Measurements from ENCODE around the gene C1orf116. TPM values are rescaled to one million over a fixed set of nuclear protein-coding genes. Genes with fewer than 3 reads are reported as not detected.

Gene C1orf116
- polyA plus RNA-seq, 1 donor from 2014 or later, result not detected

GRCh38 chr1:207035877-207036551 lies 3.5 kb upstream of the C1orf116 start:
- TF ChIP-seq TAF1 (IDR thresholded peaks at IDR 0.05; ENCODE audit: low read depth) (no peak), EP300 (conservative IDR thresholded peaks at IDR 0.05; ENCODE audit: poor library complexity, severe bottlenecking) (no peak), MXI1 (conservative IDR thresholded peaks at IDR 0.05; ENCODE audit: poor library complexity, severe bottlenecking) (no peak), RAD21 (conservative IDR thresholded peaks at IDR 0.05) (no peak), POLR2AphosphoS5 (IDR thresholded peaks at IDR 0.05) (no peak), EZH2 (IDR thresholded peaks at IDR 0.05; ENCODE audit: borderline replicate concordance, insufficient read depth, low read length, poor library complexity, severe bottlenecking) (no peak), SMC3 (conservative IDR thresholded peaks at IDR 0.05; ENCODE audit: poor library complexity) (no peak)
- TF ChIP-seq, protein P1, sequence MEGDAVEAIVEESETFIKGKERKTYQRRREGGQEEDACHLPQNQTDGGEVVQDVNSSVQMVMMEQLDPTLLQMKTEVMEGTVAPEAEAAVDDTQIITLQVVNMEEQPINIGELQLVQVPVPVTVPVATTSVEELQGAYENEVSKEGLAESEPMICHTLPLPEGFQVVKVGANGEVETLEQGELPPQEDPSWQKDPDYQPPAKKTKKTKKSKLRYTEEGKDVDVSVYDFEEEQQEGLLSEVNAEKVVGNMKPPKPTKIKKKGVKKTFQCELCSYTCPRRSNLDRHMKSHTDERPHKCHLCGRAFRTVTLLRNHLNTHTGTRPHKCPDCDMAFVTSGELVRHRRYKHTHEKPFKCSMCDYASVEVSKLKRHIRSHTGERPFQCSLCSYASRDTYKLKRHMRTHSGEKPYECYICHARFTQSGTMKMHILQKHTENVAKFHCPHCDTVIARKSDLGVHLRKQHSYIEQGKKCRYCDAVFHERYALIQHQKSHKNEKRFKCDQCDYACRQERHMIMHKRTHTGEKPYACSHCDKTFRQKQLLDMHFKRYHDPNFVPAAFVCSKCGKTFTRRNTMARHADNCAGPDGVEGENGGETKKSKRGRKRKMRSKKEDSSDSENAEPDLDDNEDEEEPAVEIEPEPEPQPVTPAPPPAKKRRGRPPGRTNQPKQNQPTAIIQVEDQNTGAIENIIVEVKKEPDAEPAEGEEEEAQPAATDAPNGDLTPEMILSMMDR (IDR thresholded peaks at IDR 0.05; ENCODE audit: poor library complexity, severe bottlenecking), result no peak
- TF ChIP-seq, protein P2, sequence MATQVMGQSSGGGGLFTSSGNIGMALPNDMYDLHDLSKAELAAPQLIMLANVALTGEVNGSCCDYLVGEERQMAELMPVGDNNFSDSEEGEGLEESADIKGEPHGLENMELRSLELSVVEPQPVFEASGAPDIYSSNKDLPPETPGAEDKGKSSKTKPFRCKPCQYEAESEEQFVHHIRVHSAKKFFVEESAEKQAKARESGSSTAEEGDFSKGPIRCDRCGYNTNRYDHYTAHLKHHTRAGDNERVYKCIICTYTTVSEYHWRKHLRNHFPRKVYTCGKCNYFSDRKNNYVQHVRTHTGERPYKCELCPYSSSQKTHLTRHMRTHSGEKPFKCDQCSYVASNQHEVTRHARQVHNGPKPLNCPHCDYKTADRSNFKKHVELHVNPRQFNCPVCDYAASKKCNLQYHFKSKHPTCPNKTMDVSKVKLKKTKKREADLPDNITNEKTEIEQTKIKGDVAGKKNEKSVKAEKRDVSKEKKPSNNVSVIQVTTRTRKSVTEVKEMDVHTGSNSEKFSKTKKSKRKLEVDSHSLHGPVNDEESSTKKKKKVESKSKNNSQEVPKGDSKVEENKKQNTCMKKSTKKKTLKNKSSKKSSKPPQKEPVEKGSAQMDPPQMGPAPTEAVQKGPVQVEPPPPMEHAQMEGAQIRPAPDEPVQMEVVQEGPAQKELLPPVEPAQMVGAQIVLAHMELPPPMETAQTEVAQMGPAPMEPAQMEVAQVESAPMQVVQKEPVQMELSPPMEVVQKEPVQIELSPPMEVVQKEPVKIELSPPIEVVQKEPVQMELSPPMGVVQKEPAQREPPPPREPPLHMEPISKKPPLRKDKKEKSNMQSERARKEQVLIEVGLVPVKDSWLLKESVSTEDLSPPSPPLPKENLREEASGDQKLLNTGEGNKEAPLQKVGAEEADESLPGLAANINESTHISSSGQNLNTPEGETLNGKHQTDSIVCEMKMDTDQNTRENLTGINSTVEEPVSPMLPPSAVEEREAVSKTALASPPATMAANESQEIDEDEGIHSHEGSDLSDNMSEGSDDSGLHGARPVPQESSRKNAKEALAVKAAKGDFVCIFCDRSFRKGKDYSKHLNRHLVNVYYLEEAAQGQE (IDR thresholded peaks at IDR 0.05; ENCODE audit: borderline replicate concordance), result no peak
- H4K20me1 ChIP-seq (ENCODE audit: insufficient read depth), result no peaks in the 10 kb centered on the region
- H3K36me3 ChIP-seq (ENCODE audit: insufficient read depth, low read length), result no peaks in the 10 kb centered on the region

DNA sequence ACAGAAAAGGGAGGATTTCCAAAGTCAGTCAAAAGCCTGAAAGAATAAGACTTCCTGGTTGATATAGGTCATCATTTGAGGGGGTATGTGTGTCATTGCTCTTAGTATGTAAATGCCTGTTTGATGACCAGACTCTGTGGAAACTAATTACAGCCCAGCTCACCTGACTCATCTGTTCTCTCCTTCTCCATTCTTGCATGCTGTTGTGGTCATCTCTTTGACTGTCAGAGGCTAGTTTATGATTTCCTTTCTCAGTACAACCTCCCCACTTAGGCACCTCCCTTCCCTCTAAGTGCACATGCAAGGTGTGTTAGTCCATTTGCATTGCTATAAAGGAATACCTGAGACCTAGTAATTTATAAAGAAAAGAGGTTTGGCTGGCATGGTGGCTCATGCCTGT lies 2.4 kb upstream of the C1orf116 start:
- Histone ChIP-seq H3K27me3 (ENCODE audit: insufficient read depth, low read depth, low read length) (no peaks in the 10 kb centered on the region), H3K9me3 (ENCODE audit: low read length) (no peaks in the 10 kb centered on the region), H3K36me3 (ENCODE audit: insufficient read depth, low read length) (no peaks in the 10 kb centered on the region), H3K27ac (ENCODE audit: low read length) (no peak overlapping the region), H3K4me3 (ENCODE audit: low read length) (no peak overlapping the region), H3K9me2 (ENCODE audit: insufficient read depth, low read length) (no peaks in the 10 kb centered on the region), H3K9ac (ENCODE audit: low read length) (no peak overlapping the region), H3K4me2 (ENCODE audit: low read length) (no peak overlapping the region), H3K79me2 (replicated peaks; ENCODE audit: insufficient read depth, low read length) (no peaks in the 10 kb centered on the region), H4K20me1 (ENCODE audit: insufficient read depth) (no peaks in the 10 kb centered on the region), H2AFZ (ENCODE audit: low read depth, low read length) (no peak overlapping the region), H3F3A (ENCODE audit: insufficient read depth, low read length, poor library complexity, severe bottlenecking) (no peaks in the 10 kb centered on the region)
- no peak for TF ChIP-seq SMC3 (conservative IDR thresholded peaks at IDR 0.05; ENCODE audit: poor library complexity)
- no peak for TF ChIP-seq MXI1 (conservative IDR thresholded peaks at IDR 0.05; ENCODE audit: poor library complexity, severe bottlenecking)
- TF ChIP-seq POLR2AphosphoS5 (IDR thresholded peaks at IDR 0.05), result no peak
- TF ChIP-seq EP300 (conservative IDR thresholded peaks at IDR 0.05; ENCODE audit: poor library complexity, severe bottlenecking), result no peak
- TF ChIP-seq TAF1 (IDR thresholded peaks at IDR 0.05; ENCODE audit: low read depth), result no peak
- TF ChIP-seq, protein P2 (IDR thresholded peaks at IDR 0.05; ENCODE audit: borderline replicate concordance), result no peak
- TF ChIP-seq EZH2 (IDR thresholded peaks at IDR 0.05; ENCODE audit: borderline replicate concordance, insufficient read depth, low read length, poor library complexity, severe bottlenecking), result no peak
- TF ChIP-seq RAD21 (conservative IDR thresholded peaks at IDR 0.05), result no peak
- TF ChIP-seq, protein P1 (IDR thresholded peaks at IDR 0.05; ENCODE audit: poor library complexity, severe bottlenecking), result no peak

More at GRCh38 chr1:207035877-207036551, 3.5 kb upstream of the C1orf116 start:
- Histone ChIP-seq H3K79me2 (replicated peaks; ENCODE audit: insufficient read depth, low read length) (no peaks in the 10 kb centered on the region), H3K27ac (ENCODE audit: low read length) (no peak overlapping the region), H3K9me2 (ENCODE audit: insufficient read depth, low read length) (no peaks in the 10 kb centered on the region), H2AFZ (ENCODE audit: low read depth, low read length) (no peak overlapping the region), H3K9me3 (ENCODE audit: low read length) (no peaks in the 10 kb centered on the region), H3K4me2 (ENCODE audit: low read length) (no peak overlapping the region), H3K27me3 (ENCODE audit: insufficient read depth, low read depth, low read length) (no peaks in the 10 kb centered on the region), H3K4me3 (ENCODE audit: low read length) (no peak overlapping the region), H3K9ac (ENCODE audit: low read length) (no peak overlapping the region), H3F3A (ENCODE audit: insufficient read depth, low read length, poor library complexity, severe bottlenecking) (no peaks in the 10 kb centered on the region)

All from neural cell (in vitro differentiated cells).